Osteoblast (primary cell): ENCODE results near the gene BBOX1. TPM values are rescaled to one million over a fixed set of nuclear protein-coding genes. Genes with fewer than 3 reads are reported as not detected.
A peak's percentile ranks its signal among the peaks of the same experiment; 100 is the strongest.

Experiments used
- DNase-seq: peaks from one replicate; pipeline ENCODE4 v3.0.0; 2011; ENCODE audit warnings: low spot score, mixed read lengths; ENCODE audit not compliant: insufficient read length; ENCODE audit errors: missing footprints
- H2AFZ ChIP-seq: 2 replicates; pipeline ENCODE4 v1.6.0; 2011; ENCODE audit warnings: mild to moderate bottlenecking, low read length
- H3K27ac ChIP-seq: 2 replicates; pipeline ENCODE4 v1.5.1; 2011; ENCODE audit warnings: mild to moderate bottlenecking, low read depth, low read length, moderate library complexity
- H3K27me3 ChIP-seq: 2 replicates; pipeline ENCODE4 v1.6.0; 2012; ENCODE audit warnings: mild to moderate bottlenecking, control low read depth, inconsistent platforms, low read length, moderate library complexity; ENCODE audit not compliant: insufficient read depth
- H3K36me3 ChIP-seq: 2 replicates; pipeline ENCODE4 v1.5.1; 2011; ENCODE audit warnings: mild to moderate bottlenecking, low read length, control low read depth, moderate library complexity; ENCODE audit not compliant: insufficient read depth
- H3K4me1 ChIP-seq: 2 replicates; pipeline ENCODE4 v1.5.1; 2011; ENCODE audit warnings: mild to moderate bottlenecking, low read length, control low read depth, moderate library complexity; ENCODE audit not compliant: insufficient read depth
- H3K4me2 ChIP-seq: 2 replicates; pipeline ENCODE4 v1.6.0; 2011; ENCODE audit warnings: mild to moderate bottlenecking, low read length; ENCODE audit not compliant: insufficient read depth
- H3K4me3 ChIP-seq: fragments of 200-600 bp; sonication (generic); 3 replicates; pipeline ENCODE4 v1.5.1; 2012; ENCODE audit warnings: mild to moderate bottlenecking, low read length, inconsistent platforms; ENCODE audit not compliant: insufficient read depth
- H3K79me2 ChIP-seq: 2 replicates; pipeline ENCODE4 v1.6.0; 2012; ENCODE audit warnings: mild to moderate bottlenecking, low read length, control low read depth, inconsistent platforms; ENCODE audit not compliant: insufficient read depth
- H3K9me3 ChIP-seq: 2 replicates; pipeline ENCODE4 v1.5.1; 2011; ENCODE audit warnings: low read depth, low read length, control low read depth
- H4K20me1 ChIP-seq: 2 replicates; pipeline ENCODE4 v1.6.0; 2012; ENCODE audit warnings: mild to moderate bottlenecking, low read length, control low read depth; ENCODE audit not compliant: insufficient read depth
- total RNA-seq: library from RNA; depleted of rRNA; stranded (reverse); fragments of >200 nt; gene quantifications from 2 replicates; pipeline ENCODE4 v1.2.3, GENCODE V29; 2012
- TF ChIP-seq, protein P1 (sequence below): IDR thresholded peaks from 2 replicates; pipeline ENCODE4 v1.5.1; 2011; ENCODE audit warnings: mild to moderate bottlenecking, low read depth, low read length, moderate library complexity; ENCODE audit errors: extremely low read depth

BBOX1 gene, protein sequence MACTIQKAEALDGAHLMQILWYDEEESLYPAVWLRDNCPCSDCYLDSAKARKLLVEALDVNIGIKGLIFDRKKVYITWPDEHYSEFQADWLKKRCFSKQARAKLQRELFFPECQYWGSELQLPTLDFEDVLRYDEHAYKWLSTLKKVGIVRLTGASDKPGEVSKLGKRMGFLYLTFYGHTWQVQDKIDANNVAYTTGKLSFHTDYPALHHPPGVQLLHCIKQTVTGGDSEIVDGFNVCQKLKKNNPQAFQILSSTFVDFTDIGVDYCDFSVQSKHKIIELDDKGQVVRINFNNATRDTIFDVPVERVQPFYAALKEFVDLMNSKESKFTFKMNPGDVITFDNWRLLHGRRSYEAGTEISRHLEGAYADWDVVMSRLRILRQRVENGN
- under 0.01 and 0.36 TPM in 2 replicates for total RNA-seq

- TF ChIP-seq, protein P1, sequence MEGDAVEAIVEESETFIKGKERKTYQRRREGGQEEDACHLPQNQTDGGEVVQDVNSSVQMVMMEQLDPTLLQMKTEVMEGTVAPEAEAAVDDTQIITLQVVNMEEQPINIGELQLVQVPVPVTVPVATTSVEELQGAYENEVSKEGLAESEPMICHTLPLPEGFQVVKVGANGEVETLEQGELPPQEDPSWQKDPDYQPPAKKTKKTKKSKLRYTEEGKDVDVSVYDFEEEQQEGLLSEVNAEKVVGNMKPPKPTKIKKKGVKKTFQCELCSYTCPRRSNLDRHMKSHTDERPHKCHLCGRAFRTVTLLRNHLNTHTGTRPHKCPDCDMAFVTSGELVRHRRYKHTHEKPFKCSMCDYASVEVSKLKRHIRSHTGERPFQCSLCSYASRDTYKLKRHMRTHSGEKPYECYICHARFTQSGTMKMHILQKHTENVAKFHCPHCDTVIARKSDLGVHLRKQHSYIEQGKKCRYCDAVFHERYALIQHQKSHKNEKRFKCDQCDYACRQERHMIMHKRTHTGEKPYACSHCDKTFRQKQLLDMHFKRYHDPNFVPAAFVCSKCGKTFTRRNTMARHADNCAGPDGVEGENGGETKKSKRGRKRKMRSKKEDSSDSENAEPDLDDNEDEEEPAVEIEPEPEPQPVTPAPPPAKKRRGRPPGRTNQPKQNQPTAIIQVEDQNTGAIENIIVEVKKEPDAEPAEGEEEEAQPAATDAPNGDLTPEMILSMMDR: no peak
- Histone ChIP-seq H3K27ac (no peak within 1 kb of the TSS), H3K4me2 (no peak within 1 kb of the TSS)
Observed at GRCh38 chr11:27040302-27041115, at the start of gene BBOX1. BBOX1 (plus strand) TSS chr11:27040815; CDS start chr11:27055431, 14,616 bp downstream.

DNA sequence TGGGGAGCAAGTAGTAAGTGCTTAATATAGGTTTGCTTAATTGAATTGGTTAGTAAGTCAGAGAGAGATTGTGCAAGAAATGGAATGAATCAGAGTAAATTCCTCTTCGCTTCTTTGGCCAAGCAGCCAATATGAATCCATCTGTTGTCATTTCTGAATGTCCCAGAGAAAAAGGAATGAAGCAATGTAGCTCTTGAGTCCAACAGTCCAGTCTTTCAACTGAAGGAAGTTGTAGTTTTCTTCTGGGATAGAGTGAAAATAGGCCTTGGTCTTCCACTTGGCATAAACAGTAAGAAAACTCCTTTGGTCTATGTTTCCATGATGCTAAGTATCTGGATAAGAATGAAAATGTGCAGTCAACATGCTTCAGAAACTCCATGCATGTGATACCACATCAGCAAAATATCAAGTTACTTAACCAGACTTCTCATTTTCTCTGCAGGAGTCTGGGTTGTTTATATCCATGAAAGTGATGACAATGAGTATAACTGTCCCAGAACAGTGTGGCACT is 48.5 kb upstream of the BBOX1 start:
- H3K4me2 ChIP-seq: peak overlapping the region; percentile 43
- H3K79me2 ChIP-seq: peaks cover 6% of the 10 kb centered on the region
- H3K27me3 ChIP-seq: no peaks in the 10 kb centered on the region
- H3K27ac ChIP-seq: peak overlapping the region; percentile 67
- peak; percentile 88 for DNase-seq
- no peak overlapping the region for H2AFZ ChIP-seq
- H4K20me1 ChIP-seq: no peaks in the 10 kb centered on the region
- no peaks in the 10 kb centered on the region for H3K36me3 ChIP-seq
- H3K4me3 ChIP-seq: no peak overlapping the region
- TF ChIP-seq, protein P1: no peak
- H3K4me1 ChIP-seq: peaks cover 20% of the 10 kb centered on the region
- no peaks in the 10 kb centered on the region for H3K9me3 ChIP-seq

More at GRCh38 chr11:27040302-27041115, at the start of gene BBOX1:
- no peak within 1 kb of the TSS for H3K4me3 ChIP-seq
- no peak for DNase-seq
- no peaks in the 10 kb centered on the region for H3K79me2 ChIP-seq
- no peaks in the 10 kb centered on the region for H4K20me1 ChIP-seq
- H3K36me3 ChIP-seq: no peaks in the 10 kb centered on the region
- H3K4me1 ChIP-seq: no peaks in the 10 kb centered on the region
- H3K27me3 ChIP-seq: no peaks in the 10 kb centered on the region
- no peak within 1 kb of the TSS for H2AFZ ChIP-seq
- no peaks in the 10 kb centered on the region for H3K9me3 ChIP-seq

DNA sequence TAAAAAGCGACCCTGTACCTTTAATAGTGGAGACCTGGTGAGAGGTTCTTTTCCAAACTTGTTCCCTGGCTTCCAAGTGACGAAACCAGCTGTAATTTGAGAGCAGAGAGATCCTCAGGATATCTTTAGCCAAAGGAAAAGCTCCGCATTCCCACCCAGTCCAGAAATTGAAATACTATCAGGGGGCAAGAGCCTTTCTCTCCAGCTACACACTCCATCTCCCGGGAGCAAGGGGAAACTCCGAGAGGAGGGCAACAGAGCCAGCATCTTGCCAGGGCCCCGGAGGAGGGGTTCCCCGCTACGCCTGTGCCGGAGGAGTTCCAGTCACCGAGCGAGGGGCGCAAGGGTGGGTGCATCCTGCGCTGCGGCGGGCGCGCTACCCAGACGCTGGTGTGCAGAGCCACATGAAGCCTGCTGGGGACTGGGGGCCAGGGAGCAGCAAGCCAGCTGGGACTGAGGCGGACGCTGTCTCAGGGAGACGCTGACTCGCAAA is 46.6 kb upstream of the BBOX1 start, which contains the start of gene FIBIN:
TSS of gene FIBIN (plus strand) at position 148 of the 493 bp plus-strand sequence. CDS start 415 bp downstream, outside the sequence.
- Histone ChIP-seq H4K20me1 (no peaks in the 10 kb centered on the region), H2AFZ (peak within 1 kb of the TSS; percentile 91), H3K79me2 (peaks cover 6% of the 10 kb centered on the region), H3K27ac (peak within 1 kb of the TSS; percentile 49), H3K4me1 (peaks cover 20% of the 10 kb centered on the region), H3K27me3 (no peaks in the 10 kb centered on the region), H3K4me2 (peak within 1 kb of the TSS; percentile 86), H3K9me3 (no peaks in the 10 kb centered on the region), H3K4me3 (peak within 1 kb of the TSS; percentile 83), H3K36me3 (no peaks in the 10 kb centered on the region)
- TF ChIP-seq, protein P1: no peak
- DNase-seq: peak; percentile 75
